ENCODE measurements around the gene ART3.

DNA sequence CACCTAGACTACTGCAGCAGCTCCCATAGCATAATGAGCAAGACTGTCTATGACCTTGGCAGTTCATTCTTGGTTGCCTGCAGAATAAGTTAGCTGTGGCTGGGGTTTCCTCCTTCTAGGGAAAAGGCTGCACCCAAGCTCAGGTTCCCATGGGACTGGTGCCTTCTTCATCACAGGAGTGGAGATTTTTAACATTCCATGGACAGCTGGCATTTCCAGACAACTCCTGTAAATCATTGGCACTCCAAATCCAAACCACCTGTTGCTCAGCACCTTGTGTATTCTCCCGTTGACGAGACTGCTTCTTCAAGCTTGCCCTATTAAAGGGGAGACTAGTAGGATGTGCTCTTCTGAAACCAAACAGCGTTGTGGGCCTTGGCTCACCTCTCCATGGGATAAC, 81.5 kb downstream of the ART3 start:
- TF ChIP-seq, protein P1, sequence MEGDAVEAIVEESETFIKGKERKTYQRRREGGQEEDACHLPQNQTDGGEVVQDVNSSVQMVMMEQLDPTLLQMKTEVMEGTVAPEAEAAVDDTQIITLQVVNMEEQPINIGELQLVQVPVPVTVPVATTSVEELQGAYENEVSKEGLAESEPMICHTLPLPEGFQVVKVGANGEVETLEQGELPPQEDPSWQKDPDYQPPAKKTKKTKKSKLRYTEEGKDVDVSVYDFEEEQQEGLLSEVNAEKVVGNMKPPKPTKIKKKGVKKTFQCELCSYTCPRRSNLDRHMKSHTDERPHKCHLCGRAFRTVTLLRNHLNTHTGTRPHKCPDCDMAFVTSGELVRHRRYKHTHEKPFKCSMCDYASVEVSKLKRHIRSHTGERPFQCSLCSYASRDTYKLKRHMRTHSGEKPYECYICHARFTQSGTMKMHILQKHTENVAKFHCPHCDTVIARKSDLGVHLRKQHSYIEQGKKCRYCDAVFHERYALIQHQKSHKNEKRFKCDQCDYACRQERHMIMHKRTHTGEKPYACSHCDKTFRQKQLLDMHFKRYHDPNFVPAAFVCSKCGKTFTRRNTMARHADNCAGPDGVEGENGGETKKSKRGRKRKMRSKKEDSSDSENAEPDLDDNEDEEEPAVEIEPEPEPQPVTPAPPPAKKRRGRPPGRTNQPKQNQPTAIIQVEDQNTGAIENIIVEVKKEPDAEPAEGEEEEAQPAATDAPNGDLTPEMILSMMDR (conservative IDR thresholded peaks at IDR 0.05; ENCODE audit: low read depth, low read length), result no peak
- no peak for TF ChIP-seq EZH2 (IDR thresholded peaks at IDR 0.05; ENCODE audit: borderline replicate concordance, low read depth, low read length, poor library complexity, severe bottlenecking)
